CD4-positive, alpha-beta T cell (primary cell): Measurements from ENCODE around the gene RGS9. TPM values are rescaled to one million over a fixed set of nuclear protein-coding genes. Genes with fewer than 3 reads are reported as not detected.

Experiments used
- ATAC-seq: fragments of 200-7000 bp; cut with Tn5 transposase; one replicate; pipeline ENCODE4 v1.10.0; 2022; ENCODE audit warnings: mild to moderate bottlenecking; ENCODE audit not compliant: poor library complexity
- CTCF ChIA-PET: fragments of 350-600 bp; sonication (Branson Sonifier 250); formaldehyde crosslinking; loops from one replicate; lab custom pipeline; 2021; ENCODE audit warnings: antibody characterized with exemption, inconsistent platforms; lab: Charles Lee
- POLR2A ChIA-PET: fragments of 350-600 bp; sonication (Branson Sonifier 250); formaldehyde crosslinking; loops from one replicate; lab custom pipeline; 2021; ENCODE audit warnings: antibody characterized with exemption, inconsistent platforms; lab: Charles Lee
- DNase-seq, 14 experiments: peaks; one replicate each; pipeline ENCODE4 v3.0.0-alpha.2; 2013 to 2020; ENCODE audit warnings: mixed read lengths in 2 of 14
- H3K27ac ChIP-seq, 2 donors: one replicate each; pipeline versions ENCODE4 v1.5.1 to v1.7.0; 2013; ENCODE audit warnings: low read length in 2 of 2, low read depth in 1 of 2, mild to moderate bottlenecking in 1 of 2
- H3K27me3 ChIP-seq, 2 experiments: 1 replicate in 1 of 2; 2 replicates in 1 of 2; pipeline versions ENCODE4 v1.6.1 to v1.7.0; 2013; ENCODE audit warnings: low read length in 2 of 2, control low read depth in 1 of 2, mild to moderate bottlenecking in 1 of 2, moderate library complexity in 1 of 2; ENCODE audit not compliant: insufficient read depth in 2 of 2, control insufficient read depth in 1 of 2
- H3K36me3 ChIP-seq: one replicate; pipeline ENCODE4 v1.6.1; 2013; ENCODE audit warnings: low read length, control low read depth; ENCODE audit not compliant: insufficient read depth
- H3K4me1 ChIP-seq: one replicate; pipeline ENCODE4 v1.6.1; 2013; ENCODE audit warnings: low read length, control low read depth; ENCODE audit not compliant: insufficient read depth
- H3K4me3 ChIP-seq: one replicate; pipeline ENCODE4 v1.5.1; 2013; ENCODE audit warnings: mild to moderate bottlenecking, low read length, moderate library complexity
- H3K9me3 ChIP-seq, 2 experiments: 1 replicate in 1 of 2; 2 replicates in 1 of 2; pipeline versions ENCODE4 v1.6.1 to v1.7.0; 2013; ENCODE audit warnings: low read length in 2 of 2, mild to moderate bottlenecking in 2 of 2, control low read depth in 1 of 2, moderate library complexity in 1 of 2; ENCODE audit not compliant: control insufficient read depth in 1 of 2, insufficient read depth in 1 of 2
- H3K27ac Mint-ChIP-seq: one replicate; pipeline ENCODE4 v1.8.0; 2020; ENCODE audit warnings: mixed read lengths
- H3K27me3 Mint-ChIP-seq: one replicate; pipeline ENCODE4 v1.8.0; 2021; ENCODE audit warnings: mixed read lengths
- H3K36me3 Mint-ChIP-seq: one replicate; pipeline ENCODE4 v1.8.0; 2021; ENCODE audit warnings: low read depth, mixed read lengths
- H3K4me1 Mint-ChIP-seq: one replicate; pipeline ENCODE4 v1.8.0; 2021; ENCODE audit warnings: low read depth, mixed read lengths
- H3K4me3 Mint-ChIP-seq: one replicate; pipeline ENCODE4 v1.8.0; 2020; ENCODE audit warnings: mild to moderate bottlenecking, mixed read lengths
- H3K9me3 Mint-ChIP-seq: one replicate; pipeline ENCODE4 v1.8.0; 2020; ENCODE audit warnings: mixed read lengths
- intact Hi-C, 2 experiments: fragments of 100-400 bp; cut with DNase I in 1 of 2; cut with micrococcal nuclease in 1 of 2; formaldehyde crosslinking; loops; one replicate each; pipeline versions ENCODE4 v1.15.1 to v1.9.0; 2023 to 2025; cut with DNase I, micrococcal nuclease
- total RNA-seq, 174 experiments: library from RNA in 2 of 174; stranded (reverse) in 2 of 174; gene quantifications; one replicate each; pipeline ENCODE4 v1.2.3 and lab custom pipeline; 2021 to 2026
- TF ChIP-seq, protein P1 (sequence below): fragments of 200-600 bp; IDR thresholded peaks from one replicate; pipeline ENCODE4 v1.8.0; 2022; ENCODE audit warnings: antibody characterized with exemption, mild to moderate bottlenecking

Gene RGS9
- total RNA-seq, 2 experiments from 2014 or later = 0.60 to 0.73 TPM

DNA sequence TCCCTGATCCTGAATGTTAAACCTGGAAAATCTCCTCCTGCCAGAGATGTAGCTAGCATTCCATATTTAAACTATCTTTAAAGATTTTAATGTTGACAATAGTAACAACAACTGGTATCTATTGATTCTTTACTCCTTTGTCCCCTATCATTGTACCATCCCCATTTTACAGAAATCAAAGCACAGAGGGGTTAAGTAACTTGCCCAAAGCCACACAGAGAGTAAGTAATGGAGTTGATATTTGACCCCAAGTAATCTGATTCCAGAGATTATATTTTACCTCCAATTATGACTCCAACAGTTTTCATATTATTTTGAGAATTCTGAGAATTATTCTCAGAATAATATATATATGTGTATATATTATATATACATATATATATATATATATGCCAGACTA lies 37.7 kb upstream of the RGS9 start:
- Mint-ChIP-seq H3K4me3 (peak overlapping the region; percentile 71), H3K27ac (peak overlapping the region; percentile 89), H3K9me3 (no peaks in the 10 kb centered on the region), H3K36me3 (no peaks in the 10 kb centered on the region), H3K27me3 (no peaks in the 10 kb centered on the region), H3K4me1 (peaks cover 26% of the 10 kb centered on the region)
- Histone ChIP-seq H3K4me3 (no peak overlapping the region), H3K27me3 (no peaks in the 10 kb centered on the region), H3K4me1 (peaks cover 19% of the 10 kb centered on the region), H3K27ac (no peak overlapping the region), H3K9me3 (no peaks in the 10 kb centered on the region), H3K36me3 (no peaks in the 10 kb centered on the region)
- ATAC-seq = no peak
- no peak for DNase-seq
- POLR2A ChIA-PET = interaction anchor here (0.6 to 2.7 kb wide), 8 partner anchors 24 to 594 kb away, joined by 3 to 16 read pairs (median 6); partner anchors contain the start of genes GNA13, LRRC37A3 and RGS9
- TF ChIP-seq, protein P1, sequence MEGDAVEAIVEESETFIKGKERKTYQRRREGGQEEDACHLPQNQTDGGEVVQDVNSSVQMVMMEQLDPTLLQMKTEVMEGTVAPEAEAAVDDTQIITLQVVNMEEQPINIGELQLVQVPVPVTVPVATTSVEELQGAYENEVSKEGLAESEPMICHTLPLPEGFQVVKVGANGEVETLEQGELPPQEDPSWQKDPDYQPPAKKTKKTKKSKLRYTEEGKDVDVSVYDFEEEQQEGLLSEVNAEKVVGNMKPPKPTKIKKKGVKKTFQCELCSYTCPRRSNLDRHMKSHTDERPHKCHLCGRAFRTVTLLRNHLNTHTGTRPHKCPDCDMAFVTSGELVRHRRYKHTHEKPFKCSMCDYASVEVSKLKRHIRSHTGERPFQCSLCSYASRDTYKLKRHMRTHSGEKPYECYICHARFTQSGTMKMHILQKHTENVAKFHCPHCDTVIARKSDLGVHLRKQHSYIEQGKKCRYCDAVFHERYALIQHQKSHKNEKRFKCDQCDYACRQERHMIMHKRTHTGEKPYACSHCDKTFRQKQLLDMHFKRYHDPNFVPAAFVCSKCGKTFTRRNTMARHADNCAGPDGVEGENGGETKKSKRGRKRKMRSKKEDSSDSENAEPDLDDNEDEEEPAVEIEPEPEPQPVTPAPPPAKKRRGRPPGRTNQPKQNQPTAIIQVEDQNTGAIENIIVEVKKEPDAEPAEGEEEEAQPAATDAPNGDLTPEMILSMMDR = no peak
- CTCF ChIA-PET = interaction anchor here (1.2 to 2.9 kb wide), 8 partner anchors 19 to 180 kb away, joined by 3 to 20 read pairs (median 8); partner anchors contain the start of genes LRRC37A3 and RGS9
- intact Hi-C loops = no loop called here

DNA sequence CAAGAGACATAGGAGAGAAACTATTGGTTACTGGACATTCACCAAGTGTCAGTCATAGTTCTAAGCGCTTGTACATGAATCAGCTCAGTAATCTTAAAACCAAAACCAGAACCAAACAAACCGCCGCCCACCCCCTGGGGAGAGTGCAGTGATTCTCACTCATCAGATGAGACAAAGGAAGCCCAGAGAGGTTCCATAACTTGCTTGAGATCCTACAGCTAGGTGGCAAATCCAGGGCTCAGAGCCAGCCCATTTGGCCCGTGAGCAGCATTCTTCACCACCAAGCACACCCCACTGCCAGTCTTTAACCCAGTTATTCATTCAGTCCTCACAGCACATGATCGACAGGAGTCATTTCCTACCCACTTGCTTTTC lies 37.2 kb upstream of the RGS9 start:
- Mint-ChIP-seq H3K27ac (peak overlapping the region; percentile 89), H3K9me3 (no peaks in the 10 kb centered on the region), H3K4me3 (peak overlapping the region; percentile 88), H3K36me3 (no peaks in the 10 kb centered on the region), H3K4me1 (peaks cover 26% of the 10 kb centered on the region), H3K27me3 (no peaks in the 10 kb centered on the region)
- TF ChIP-seq, protein P1 = no peak
- H3K4me1 ChIP-seq = peaks cover 19% of the 10 kb centered on the region
- H3K27me3 ChIP-seq = no peaks in the 10 kb centered on the region
- no peaks in the 10 kb centered on the region for H3K9me3 ChIP-seq
- no peaks in the 10 kb centered on the region for H3K36me3 ChIP-seq
- ChIA-PET POLR2A (interaction anchor here (0.7 to 2.7 kb wide), 8 partner anchors 23 to 181 kb away, joined by 3 to 16 read pairs (median 8); partner anchors contain the start of genes GNA13, LRRC37A3 and RGS9), CTCF (interaction anchor here (0.6 to 2.9 kb wide), 26 partner anchors 10 to 181 kb away, joined by 3 to 21 read pairs (median 6); partner anchors contain the start of genes GNA13, LRRC37A3 and RGS9)
- ATAC-seq = peak; percentile 55
- DNase-seq = peak; percentile 10 to 73 (median 37)
- peak overlapping the region in 1 of 2 donors; percentile 56 for H3K27ac ChIP-seq
- H3K4me3 ChIP-seq = peak overlapping the region; percentile 68
- intact Hi-C loops = loop anchor here (1.0 to 5.0 kb wide), 8 partner anchors 37 to 177 kb away; partner anchors contain the start of genes GNA13 (in 1 of the 2) and RGS9 (in 1 of the 2)

DNA sequence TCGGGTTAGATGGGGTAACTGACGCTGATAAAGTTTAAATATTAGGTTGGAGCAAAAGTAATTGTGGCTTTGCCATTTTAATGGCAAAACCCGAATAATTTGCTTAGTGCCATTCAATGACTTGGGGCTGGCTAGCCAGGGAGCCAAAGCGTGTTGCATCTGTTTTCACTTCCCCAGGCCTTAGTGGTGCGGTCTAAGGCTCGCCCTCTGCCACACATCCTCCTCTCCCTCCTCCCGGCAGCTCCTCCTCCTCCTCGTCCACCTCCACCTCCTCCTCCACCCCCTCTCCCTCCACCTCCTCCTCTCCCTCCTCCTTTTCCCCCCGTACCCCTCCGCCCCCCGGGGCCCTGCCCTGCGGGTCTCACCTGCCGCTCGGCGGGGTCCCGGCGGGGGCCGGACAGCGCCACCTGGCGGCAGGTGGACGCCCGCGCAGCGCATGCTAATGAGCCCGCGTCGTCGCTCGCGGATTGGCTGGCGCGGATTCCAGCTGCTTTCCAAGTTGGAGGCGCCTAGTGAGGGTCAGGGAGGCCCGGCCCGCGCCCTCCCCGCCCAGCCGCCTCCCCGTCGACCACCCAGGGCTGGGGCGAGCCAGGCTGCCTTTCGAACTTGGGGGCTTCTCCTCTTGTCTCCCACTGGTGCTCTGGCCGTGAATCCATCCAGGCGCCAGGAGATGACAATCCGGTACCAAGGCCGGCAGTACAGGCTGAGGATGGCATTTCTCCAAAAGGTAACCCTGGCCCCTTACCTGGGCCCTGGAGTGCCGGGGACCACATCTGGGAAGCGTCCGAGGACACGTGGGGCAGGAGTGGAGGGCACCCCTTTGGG lies 36.6 kb upstream of the RGS9 start:
- Mint-ChIP-seq H3K27me3 (no peaks in the 10 kb centered on the region), H3K4me3 (peak overlapping the region; percentile 88), H3K9me3 (no peaks in the 10 kb centered on the region), H3K36me3 (no peaks in the 10 kb centered on the region), H3K27ac (peak overlapping the region; percentile 89), H3K4me1 (peaks cover 26% of the 10 kb centered on the region)
- ChIA-PET POLR2A (interaction anchor here (0.6 to 2.7 kb wide), 8 partner anchors 22 to 248 kb away, joined by 3 to 16 read pairs (median 8); partner anchors contain the start of genes GNA13, LRRC37A3 and RGS9), CTCF (interaction anchor here (0.6 to 2.9 kb wide), 36 partner anchors 10 to 181 kb away, joined by 3 to 21 read pairs (median 5); partner anchors contain the start of genes GNA13, LRRC37A3 and RGS9)
- TF ChIP-seq, protein P1 = peak; percentile 76
- Histone ChIP-seq H3K9me3 (no peaks in the 10 kb centered on the region), H3K36me3 (no peaks in the 10 kb centered on the region), H3K27me3 (no peaks in the 10 kb centered on the region), H3K4me3 (peak overlapping the region; percentile 68), H3K27ac (peak overlapping the region in 1 of 2 donors; percentile 56), H3K4me1 (peaks cover 19% of the 10 kb centered on the region)
- intact Hi-C loops = loop anchor here (1.0 to 5.0 kb wide), 8 partner anchors 36 to 178 kb away; partner anchors contain the start of genes GNA13 (in 1 of the 2) and RGS9 (in 1 of the 2)
- ATAC-seq (peak; percentile 87), DNase-seq (peak; percentile 67 to 92 (median 77))
